Astrocyte of the spinal cord (primary cell): ENCODE data around the gene CCDC32.

Experiments
- DNase-seq: peaks from one replicate; pipeline ENCODE4 v3.0.0; 2011; ENCODE audit warnings: low read depth, low spot score
- H3K4me3 ChIP-seq: 2 replicates; pipeline ENCODE4 v1.5.1; 2011; ENCODE audit warnings: low read depth, mild to moderate bottlenecking, low read length, moderate library complexity
- CTCF ChIP-seq: IDR thresholded peaks from 2 replicates; pipeline ENCODE4 v1.5.1; 2012; ENCODE audit warnings: low read depth, mild to moderate bottlenecking, low read length, inconsistent platforms
- in situ Hi-C: cut with HindIII; loops from 2 replicates; pipeline ENCODE4 v1.10.0; 2017; ENCODE audit warnings: low sequenced_read_pairs

The CCDC32 gene

GRCh38 chr15:40528801-40529200 is 36.0 kb downstream of the CCDC32 start:
- no peak for DNase-seq
- no peak for TF ChIP-seq CTCF
- in situ Hi-C loops: no loop called here
- no peak overlapping the region for H3K4me3 ChIP-seq

- in situ Hi-C loops: no loop called here
- no peak overlapping the region for H3K4me3 ChIP-seq
- TF ChIP-seq CTCF: no peak
Measured at GRCh38 chr15:40525855-40526254, 39.0 kb downstream of the CCDC32 start.

GRCh38 chr15:40523611-40524010 is 41.2 kb downstream of the CCDC32 start:
- no peak overlapping the region for H3K4me3 ChIP-seq
- no peak for DNase-seq
- in situ Hi-C loops: no loop called here
- no peak for TF ChIP-seq CTCF

More at GRCh38 chr15:40525855-40526254, 39.0 kb downstream of the CCDC32 start:
- DNase-seq: no peak

GRCh38 chr15:40516322-40516721 is 48.5 kb downstream of the CCDC32 start:
- DNase-seq: no peak
- in situ Hi-C loops: no loop called here
- TF ChIP-seq CTCF: no peak
- H3K4me3 ChIP-seq: no peak overlapping the region

GRCh38 chr15:40513609-40514008 is 51.2 kb downstream of the CCDC32 start:
- DNase-seq: no peak
- in situ Hi-C loops: no loop called here
- no peak overlapping the region for H3K4me3 ChIP-seq
- no peak for TF ChIP-seq CTCF

GRCh38 chr15:40512440-40512839 is 52.4 kb downstream of the CCDC32 start:
- in situ Hi-C loops: no loop called here
- H3K4me3 ChIP-seq: no peak overlapping the region
- TF ChIP-seq CTCF: no peak
- DNase-seq: no peak

- in situ Hi-C loops: no loop called here
- peak; percentile 23 for DNase-seq
Measured at GRCh38 chr15:40511472-40512133, 53.2 kb downstream of the CCDC32 start.

More at GRCh38 chr15:40511472-40512133, 53.2 kb downstream of the CCDC32 start:
- peak overlapping the region; percentile 45 for H3K4me3 ChIP-seq
- TF ChIP-seq CTCF: no peak
